ENCODE results near the gene ZNF141. TPM values are rescaled to one million over a fixed set of nuclear protein-coding genes. Genes with fewer than 3 reads are reported as not detected.

ZNF141 gene
- total and polyA plus RNA-seq, 2 of the 8 experiments (the other 6 are each of a cell fraction or from before 2014, with no cell fraction given), result 8.5 to 50.8 TPM

DNA sequence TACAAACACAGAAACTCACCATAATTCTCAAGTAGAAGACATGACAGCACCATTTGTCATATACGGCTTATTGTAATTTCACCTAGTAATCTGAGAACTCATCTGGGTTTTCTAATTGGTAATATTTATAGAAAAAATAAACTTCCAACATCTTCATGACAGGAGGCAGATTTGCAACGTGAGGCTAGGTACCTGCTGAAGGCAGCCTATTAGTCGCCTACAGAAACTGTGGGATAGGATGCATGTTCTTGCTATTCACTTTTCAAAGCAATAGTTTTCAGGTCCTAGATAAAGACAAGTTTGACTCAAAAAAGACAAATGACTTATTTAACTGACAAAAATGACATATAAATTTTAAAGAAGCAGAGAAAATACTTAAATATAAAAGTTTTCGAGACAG, 35.2 kb upstream of the ZNF141 start (continued):
- TF ChIP-seq CHD7 (IDR thresholded peaks at IDR 0.05; ENCODE audit: insufficient replicate concordance, low read length), result no peak
- TF ChIP-seq TAF1 (IDR thresholded peaks at IDR 0.05; ENCODE audit: low read depth, low read length), result no peak
- TF ChIP-seq SP2 (IDR thresholded peaks at IDR 0.05; ENCODE audit: low read length), result no peak
- TF ChIP-seq KDM4A (IDR thresholded peaks at IDR 0.05; ENCODE audit: low read depth, low read length, severe bottlenecking), result no peak
- TF ChIP-seq SUZ12 (IDR thresholded peaks at IDR 0.05; ENCODE audit: low read length), result no peak
- TF ChIP-seq CBX8 (IDR thresholded peaks at IDR 0.05; ENCODE audit: borderline replicate concordance, low read depth, low read length), result no peak
- TF ChIP-seq FOSL1 (IDR thresholded peaks at IDR 0.05; ENCODE audit: insufficient read depth, low read depth, low read length), result no peak
- TF ChIP-seq KDM1A (IDR thresholded peaks at IDR 0.05; ENCODE audit: borderline replicate concordance, low read length), result no peak
- TF ChIP-seq JUN (IDR thresholded peaks at IDR 0.05; ENCODE audit: low read depth, low read length), result no peak
- TF ChIP-seq, protein P1, sequence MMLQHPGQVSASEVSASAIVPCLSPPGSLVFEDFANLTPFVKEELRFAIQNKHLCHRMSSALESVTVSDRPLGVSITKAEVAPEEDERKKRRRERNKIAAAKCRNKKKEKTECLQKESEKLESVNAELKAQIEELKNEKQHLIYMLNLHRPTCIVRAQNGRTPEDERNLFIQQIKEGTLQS (IDR thresholded peaks at IDR 0.05; ENCODE audit: insufficient read depth, low read depth, low read length), result no peak
- TF ChIP-seq CHD2 (IDR thresholded peaks at IDR 0.05; ENCODE audit: low read length), result no peak
- no peak for TF ChIP-seq ZNF274 (IDR thresholded peaks at IDR 0.05; ENCODE audit: borderline replicate concordance, extremely low read depth, low read length)

Data from H1 (cell line).